Activated gamma-delta T cell (primary cell): Measurements from ENCODE around the gene POLE.

Source experiments
- DNase-seq: peaks from one replicate; lab custom pipeline; 2025; lab: John Stamatoyannopoulos, UW

POLE gene

GRCh38 chr12:132657004-132657727, 30.0 kb downstream of the POLE start:
- DNase-seq: no peak

- DNase-seq: no peak
Measured at GRCh38 chr12:132653567-132654290, 33.4 kb downstream of the POLE start.

GRCh38 chr12:132651444-132652100, 35.6 kb downstream of the POLE start:
- DNase-seq: no peak

- DNase-seq: no peak
Measured at GRCh38 chr12:132649226-132649945, 37.8 kb downstream of the POLE start.

- DNase-seq: no peak
Measured at GRCh38 chr12:132648616-132649225, 38.4 kb downstream of the POLE start.

GRCh38 chr12:132647858-132648257, 39.3 kb downstream of the POLE start:
- DNase-seq: no peak

- no peak for DNase-seq
Measured at GRCh38 chr12:132646850-132647249, 40.3 kb downstream of the POLE start.

GRCh38 chr12:132642846-132643835, 44.0 kb downstream of the POLE start:
- no peak for DNase-seq

- no peak for DNase-seq
Measured at GRCh38 chr12:132641811-132642650, 45.1 kb downstream of the POLE start.

- DNase-seq: no peak
Measured at GRCh38 chr12:132640936-132641335, 46.2 kb downstream of the POLE start.

GRCh38 chr12:132639956-132640520, 47.1 kb downstream of the POLE start:
- DNase-seq: no peak

- no peak for DNase-seq
Measured at GRCh38 chr12:132638541-132639408, 48.4 kb downstream of the POLE start.

GRCh38 chr12:132637811-132638210, 49.3 kb downstream of the POLE start:
- DNase-seq: no peak

- DNase-seq: no peak
Measured at GRCh38 chr12:132635076-132635955, 51.8 kb downstream of the POLE start.

GRCh38 chr12:132634411-132634990, 52.6 kb downstream of the POLE start:
- no peak for DNase-seq

- DNase-seq: no peak
Measured at GRCh38 chr12:132633901-132634300, 53.2 kb downstream of the POLE start.

GRCh38 chr12:132633398-132633797, 53.7 kb downstream of the POLE start:
- no peak for DNase-seq
